SH-SY5Y (cell line): ENCODE results near the gene UPK1B.

Experiments
- GATA2 ChIP-seq: IDR thresholded peaks from 2 replicates; pipeline ENCODE4 v1.6.1; 2011; ENCODE audit warnings: mild to moderate bottlenecking, low read depth, low read length
- GATA3 ChIP-seq: IDR thresholded peaks from 2 replicates; pipeline ENCODE4 v1.6.1; 2011; ENCODE audit warnings: low read depth, mild to moderate bottlenecking, low read length, moderate library complexity

- TF ChIP-seq GATA2 (no peak), GATA3 (no peak)
Observed at GRCh38 chr3:119173325-119173724, at the start of gene UPK1B.
